NB4 (cell line): ENCODE measurements around the gene BRD3.

Source experiments
- CTCF ChIP-seq: IDR thresholded peaks from one replicate; pipeline ENCODE4 v1.5.1; 2012; ENCODE audit warnings: low read depth, low read length
- MAX ChIP-seq: IDR thresholded peaks from 2 replicates; pipeline ENCODE4 v1.6.1; 2011; ENCODE audit warnings: low read depth, low read length
- MYC ChIP-seq: IDR thresholded peaks from 2 replicates; pipeline ENCODE4 v1.6.1; 2011; ENCODE audit warnings: low read depth, low read length
- POLR2A ChIP-seq: IDR thresholded peaks from 2 replicates; pipeline ENCODE4 v1.6.1; 2011; ENCODE audit warnings: mild to moderate bottlenecking; ENCODE audit not compliant: insufficient read length; ENCODE audit errors: extremely low read depth

GRCh38 chr9:134103391-134103998 is 35.7 kb upstream of the BRD3 start:
- TF ChIP-seq CTCF (no peak), POLR2A (no peak), MAX (no peak), MYC (no peak)
